ENCODE data around the gene FGF3. TPM values are rescaled to one million over a fixed set of nuclear protein-coding genes. Genes with fewer than 3 reads are reported as not detected.
"Not testable (repeated sequence)": the region's sequence is repeated elsewhere in the genome, so short reads cannot be mapped to it uniquely, and the experiment has no call there.

Gene FGF3
- polyA plus RNA-seq, 3 donors: not detected

DNA sequence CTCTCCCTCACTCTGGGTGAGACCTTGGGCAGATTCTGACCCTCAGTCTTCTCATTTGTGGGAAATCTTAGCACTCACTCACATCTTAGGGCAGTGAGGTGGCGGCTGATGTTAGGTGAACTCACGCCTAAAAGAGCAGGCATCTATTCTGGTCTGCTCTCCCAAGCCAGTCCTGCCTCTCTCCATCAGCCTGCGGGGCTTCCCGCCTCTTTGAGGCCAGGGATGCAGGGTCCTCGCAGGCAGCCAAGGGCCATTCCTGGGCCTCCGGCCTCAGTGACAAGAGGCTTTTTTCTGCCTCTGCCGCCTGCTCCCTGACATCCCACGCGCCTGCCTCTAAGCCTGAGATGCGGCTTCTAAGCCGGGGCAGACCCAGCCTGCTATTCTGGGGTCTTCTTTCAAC is 30.3 kb downstream of the FGF3 start:
- DNase-seq (ENCODE audit: extremely low read depth in 1 of 11, low read depth in 9 of 11, low spot score in 4 of 11): no peak

DNA sequence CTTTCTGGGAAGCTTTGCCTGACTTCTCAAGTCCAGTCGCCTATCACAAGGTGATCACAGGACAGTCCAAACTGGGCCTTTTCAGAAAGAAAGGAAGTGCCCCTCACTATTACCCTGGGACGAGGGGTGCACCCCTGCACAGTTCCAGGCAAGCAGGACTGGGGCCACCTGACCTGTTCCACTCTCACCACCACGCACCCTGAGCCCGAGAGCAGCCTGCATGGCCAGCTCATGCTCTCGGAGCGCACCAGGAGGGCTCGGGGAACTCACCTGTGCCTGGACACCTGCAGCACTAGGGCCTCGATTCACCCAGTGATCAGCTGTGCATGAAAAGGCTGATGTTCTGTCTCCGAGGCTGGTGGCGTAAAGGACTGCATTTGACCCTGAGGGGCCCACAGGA is 31.3 kb downstream of the FGF3 start:
- DNase-seq (ENCODE audit: extremely low read depth in 1 of 11, low read depth in 9 of 11, low spot score in 4 of 11): no peak

- no peak for DNase-seq (ENCODE audit: extremely low read depth in 1 of 11, low read depth in 9 of 11, low spot score in 4 of 11)
Observed at GRCh38 chr11:69787457-69787856, 31.8 kb downstream of the FGF3 start.

- no peak for DNase-seq (ENCODE audit: extremely low read depth in 1 of 11, low read depth in 9 of 11, low spot score in 4 of 11)
Observed at GRCh38 chr11:69781241-69781640, 38.0 kb downstream of the FGF3 start.

GRCh38 chr11:69778373-69778772 is 40.8 kb downstream of the FGF3 start:
- DNase-seq (ENCODE audit: extremely low read depth in 1 of 11, low read depth in 9 of 11, low spot score in 4 of 11): no peak

DNA sequence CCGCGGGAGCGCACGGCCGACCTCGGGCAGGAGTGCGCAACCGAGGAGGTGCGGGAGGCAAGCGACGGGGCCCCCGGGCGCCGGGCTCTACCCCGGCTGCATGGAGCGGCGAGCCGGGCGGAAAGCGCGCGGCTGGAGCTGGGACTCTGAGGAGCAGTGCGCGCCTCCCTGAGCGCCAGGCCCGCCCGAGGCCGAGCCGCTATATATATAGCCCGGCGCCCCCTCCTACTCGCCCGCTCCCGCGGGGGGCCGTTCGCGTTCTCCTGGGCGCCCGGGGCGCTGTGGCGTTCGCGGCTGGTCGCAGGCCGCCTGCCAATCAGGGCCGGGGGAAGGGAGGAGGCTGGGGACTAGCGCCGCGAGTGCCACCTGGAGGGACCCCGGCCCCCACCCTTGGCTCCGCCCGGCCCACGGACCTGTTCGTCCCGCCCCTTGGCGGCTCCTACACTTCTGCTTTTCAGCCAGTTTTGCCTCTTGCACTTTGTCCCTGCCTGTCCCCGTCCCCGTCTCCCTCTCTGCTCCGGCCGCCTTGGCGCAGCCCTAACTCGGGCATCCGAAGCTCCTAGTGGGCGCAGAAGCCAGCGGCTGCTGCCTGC is 44.0 kb downstream of the FGF3 start, which contains the start of gene FGF4:
FGF4 (minus strand) TSS at position 179 of the 593 bp plus-strand sequence. CDS start 257 bp downstream, outside the sequence.
- no peak for DNase-seq (ENCODE audit: extremely low read depth in 1 of 11, low read depth in 9 of 11, low spot score in 4 of 11)

- DNase-seq (ENCODE audit: extremely low read depth in 1 of 11, low read depth in 9 of 11, low spot score in 4 of 11): no peak
Observed at GRCh38 chr11:69774354-69775162, 44.7 kb downstream of the FGF3 start.

DNA sequence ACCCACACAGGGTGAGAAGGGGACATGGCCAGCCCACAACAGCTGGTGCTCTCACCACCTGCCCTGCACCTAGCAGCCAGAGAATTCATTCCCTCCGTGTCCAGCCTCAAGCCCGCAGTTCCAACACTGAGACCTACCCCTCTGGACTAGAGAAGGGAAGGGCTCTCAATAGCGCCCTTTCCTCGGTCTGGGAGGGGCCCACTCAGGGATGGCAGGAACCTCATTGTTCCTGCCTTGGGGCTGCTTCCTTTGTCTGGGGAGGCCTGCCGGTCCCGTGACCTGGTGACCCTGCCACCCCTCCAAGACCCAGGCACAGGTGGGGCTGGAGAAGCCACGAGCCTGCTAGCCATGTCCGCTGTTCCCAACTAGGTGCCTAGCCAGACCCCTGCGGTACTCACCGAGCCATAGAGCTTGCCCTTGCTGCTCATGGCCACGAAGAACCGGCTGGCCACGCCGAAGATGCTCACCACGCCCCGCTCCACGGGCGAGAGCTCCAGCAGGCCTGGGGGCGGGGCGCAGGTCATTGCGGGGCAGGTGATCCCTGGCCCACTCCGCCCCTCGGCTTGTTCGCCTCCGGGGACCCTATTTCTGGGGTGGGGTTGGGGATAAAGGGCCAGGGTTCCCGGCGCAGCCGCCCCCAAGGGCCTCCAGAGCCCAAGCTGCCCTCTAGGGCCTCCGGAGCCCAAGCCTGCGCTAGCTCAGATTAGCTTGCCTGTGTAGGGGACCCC is 45.4 kb downstream of the FGF3 start:
- DNase-seq (ENCODE audit: extremely low read depth in 1 of 11, low read depth in 9 of 11, low spot score in 4 of 11): no peak

DNA sequence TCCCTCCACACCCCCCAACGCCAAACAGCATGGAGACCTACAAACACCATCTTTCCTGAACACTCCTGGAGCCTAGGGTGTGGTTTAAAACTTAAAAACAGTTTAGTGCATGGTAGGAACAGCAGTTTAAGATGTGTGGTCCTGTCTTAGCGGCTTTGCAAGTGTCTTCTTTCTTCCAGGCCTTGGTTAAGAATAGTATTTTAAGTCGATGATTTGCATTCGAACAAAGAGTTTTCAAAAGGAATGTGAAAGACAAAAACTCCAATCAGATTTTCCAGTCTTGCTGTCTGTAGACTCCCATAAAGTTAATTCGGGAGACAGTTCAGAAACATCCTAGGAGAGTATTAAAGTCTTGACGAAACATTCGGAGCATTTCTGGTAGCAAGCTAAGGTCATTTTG is 47.8 kb downstream of the FGF3 start:
- no peak for DNase-seq (ENCODE audit: extremely low read depth in 1 of 11, low read depth in 9 of 11, low spot score in 4 of 11)

DNA sequence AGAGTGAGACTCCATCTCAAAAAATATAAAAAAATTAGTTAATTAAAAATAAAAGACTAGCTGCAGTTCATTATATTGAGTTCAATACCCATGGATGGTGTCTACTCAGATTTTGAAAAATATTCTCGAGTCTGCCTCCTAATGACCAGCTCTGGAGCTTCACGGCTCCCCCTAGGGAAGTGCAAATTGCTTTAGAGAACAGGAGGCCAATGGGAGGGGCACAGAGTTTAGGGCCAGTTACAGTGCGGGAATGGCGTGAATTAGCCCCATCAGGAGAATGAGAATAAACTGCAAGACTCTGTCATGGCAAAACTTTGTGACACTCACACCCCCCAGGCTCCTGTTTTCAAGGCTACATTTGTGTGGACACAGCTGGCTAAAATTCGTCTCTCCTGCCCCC is 48.7 kb downstream of the FGF3 start:
- DNase-seq (ENCODE audit: extremely low read depth in 1 of 11, low read depth in 9 of 11, low spot score in 4 of 11): no peak

DNA sequence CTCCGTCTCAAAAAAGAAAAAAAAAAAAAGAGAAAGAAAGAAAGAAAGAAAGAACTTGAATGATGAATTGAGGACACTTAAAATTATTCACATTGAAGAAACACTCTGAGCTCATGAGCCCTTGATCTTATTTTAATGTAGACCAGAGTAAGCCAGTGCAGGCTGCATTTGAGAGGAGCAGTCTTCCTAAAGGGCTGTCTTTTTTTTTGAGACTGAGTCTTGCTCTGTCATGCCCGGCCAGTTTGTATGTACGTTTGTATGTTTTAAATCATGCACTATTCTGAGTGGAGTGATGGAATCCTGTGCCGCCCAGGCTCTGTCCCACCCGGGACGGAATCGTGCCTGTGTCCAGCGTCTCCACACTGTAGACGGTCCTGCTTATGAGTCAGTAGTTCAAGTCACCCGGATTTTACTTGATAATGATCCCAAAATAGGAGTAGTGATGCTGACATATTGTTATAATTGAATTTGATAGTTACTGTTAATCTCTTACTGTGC is 53.7 kb downstream of the FGF3 start:
- DNase-seq (ENCODE audit: extremely low read depth in 1 of 11, low read depth in 9 of 11, low spot score in 4 of 11): no peak

DNA sequence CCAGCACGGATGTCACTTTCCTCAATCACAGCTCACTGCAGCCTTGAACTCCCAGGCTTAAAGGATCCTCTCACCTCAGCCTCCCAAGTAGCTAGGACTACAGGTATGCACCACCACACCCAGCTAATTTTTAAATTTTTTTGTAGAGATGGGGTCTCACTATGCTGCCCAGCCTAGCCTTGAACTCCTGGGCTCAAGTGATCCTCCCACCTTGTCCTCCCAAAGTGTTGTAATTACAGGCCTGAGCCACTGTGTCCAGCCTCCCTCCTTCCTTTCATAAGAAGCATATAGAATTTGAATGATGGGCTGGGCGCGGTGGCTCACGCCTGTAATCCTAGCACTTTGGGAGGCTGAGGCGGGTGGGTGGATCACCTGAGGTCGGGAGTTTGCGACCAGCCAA is 54.3 kb downstream of the FGF3 start:
- not testable (repeated sequence) for DNase-seq (ENCODE audit: extremely low read depth in 1 of 11, low read depth in 9 of 11, low spot score in 4 of 11)

GRCh38 chr11:69760319-69760718 is 58.9 kb downstream of the FGF3 start:
- no peak for DNase-seq (ENCODE audit: extremely low read depth in 1 of 11, low read depth in 9 of 11, low spot score in 4 of 11)

Other genes starting within 250 kb of the FGF3 start
- 100 to 1,000 TPM; 150 to 160 (median 160) TPM for gene CCND1, start 178.3 kb downstream of the FGF3 start, polyA plus RNA-seq (ENCODE audit: insufficient read length in 3 of 3)
- gene LTO1, start 144.1 kb downstream of the FGF3 start, polyA plus RNA-seq (ENCODE audit: insufficient read length in 3 of 3): 10 to 100 TPM; 22.2 to 42.9 (median 30.7) TPM
- under 1 TPM; 0.50 to 0.93 (median 0.59) TPM for gene FGF19, start 115.4 kb downstream of the FGF3 start, polyA plus RNA-seq (ENCODE audit: insufficient read length in 3 of 3)
- gene FGF4, start 44.1 kb downstream of the FGF3 start, polyA plus RNA-seq (ENCODE audit: insufficient read length in 3 of 3): under 1 TPM in 1 of 3 donors, not detected in 2; 0.05 TPM

Data from renal cortex interstitium (tissue), 11 donors.